Fibroblast of lung (primary cell): ENCODE data around the gene SSH2.

ENCODE experiments used
- CTCF ChIP-seq, 2 donors: IDR thresholded peaks in 1 of 2; conservative IDR thresholded peaks in 1 of 2; 1 replicate in 1 of 2; 2 replicates in 1 of 2; pipeline ENCODE4 v1.5.1; 2011 to 2012; ENCODE audit warnings: low read length in 2 of 2, control low read depth in 1 of 2, inconsistent platforms in 1 of 2, low read depth in 1 of 2, mild to moderate bottlenecking in 1 of 2
- EZH2 ChIP-seq: IDR thresholded peaks from 2 replicates; pipeline ENCODE4 v1.5.1; 2012; ENCODE audit warnings: low read length, control low read depth, mild to moderate bottlenecking; ENCODE audit errors: missing control alignments

GRCh38 chr17:29827179-29827578, 102.8 kb downstream of the SSH2 start:
- no peak for TF ChIP-seq EZH2
- no peak for TF ChIP-seq CTCF (conservative IDR thresholded peaks at IDR 0.05 in 1 of 2, IDR thresholded peaks at IDR 0.05 in 1 of 2; ENCODE audit: low read depth in 1 of 2, low read length in 2 of 2)
